A549 (cell line): ENCODE data around the gene TNNI3K.

Source experiments
- CTCF ChIP-seq: fragments of >200 bp; sonication (Bioruptor Twin); formaldehyde crosslinking; IDR thresholded peaks from 3 replicates; pipeline ENCODE4 v1.5.1; 2016
- EP300 ChIP-seq, 2 experiments: fragments of >200 bp; sonication (Bioruptor Twin); formaldehyde crosslinking; IDR thresholded peaks; 2 replicates in 1 of 2; 3 replicates in 1 of 2; pipeline ENCODE4 v1.6.1; 2016 to 2017
- MAFK ChIP-seq: fragments of 450-650 bp; IDR thresholded peaks from 2 replicates; pipeline ENCODE4 v1.6.1; 2014; ENCODE audit not compliant: partially characterized antibody
- ZNF302 ChIP-seq: fragments of 250-450 bp; sonication (Bioruptor Pico); IDR thresholded peaks from 2 replicates; pipeline ENCODE4 v1.9.0; 2021; ENCODE audit warnings: inconsistent platforms, mild to moderate bottlenecking, moderate library complexity

- TF ChIP-seq ZNF302 (CRISPR knock-in tag) (no peak), CTCF (no peak), MAFK (no peak), EP300 (IDR thresholded peaks at IDR 0.05) (no peak)
Observed at GRCh38 chr1:74425676-74426075, 190.5 kb downstream of the TNNI3K start.
